Caki2 (cell line): Measurements from ENCODE around the gene PRR15L. TPM values are rescaled to one million over a fixed set of nuclear protein-coding genes. Genes with fewer than 3 reads are reported as not detected.
A peak's percentile ranks its signal among the peaks of the same experiment; 100 is the strongest.
"Not testable (repeated sequence)": the region's sequence is repeated elsewhere in the genome, so short reads cannot be mapped to it uniquely, and the experiment has no call there.

Experiments used
- DNase-seq: peaks from one replicate; pipeline ENCODE4 v3.0.0-alpha.2; 2015; ENCODE audit warnings: low read depth
- in situ Hi-C: cut with HindIII; loops from 2 replicates; pipeline ENCODE4 v1.10.0; 2016; ENCODE audit warnings: low sequenced_read_pairs, low pct_unique_long_range_greater_than_20kb, mixed read lengths
- total RNA-seq: library from RNA; depleted of rRNA; stranded (reverse); fragments of >200 nt; shearing (Covaris generic); gene quantifications from 2 replicates; pipeline ENCODE4 v1.2.3, GENCODE V29; 2014; ENCODE audit warnings: low replicate concordance

Gene PRR15L
- total RNA-seq, 1 experiment from 2014 or later = not detected

- in situ Hi-C loops = no loop called here
- no peak for DNase-seq
Observed at GRCh38 chr17:47990962-47991731, 33.5 kb upstream of the PRR15L start.

DNA sequence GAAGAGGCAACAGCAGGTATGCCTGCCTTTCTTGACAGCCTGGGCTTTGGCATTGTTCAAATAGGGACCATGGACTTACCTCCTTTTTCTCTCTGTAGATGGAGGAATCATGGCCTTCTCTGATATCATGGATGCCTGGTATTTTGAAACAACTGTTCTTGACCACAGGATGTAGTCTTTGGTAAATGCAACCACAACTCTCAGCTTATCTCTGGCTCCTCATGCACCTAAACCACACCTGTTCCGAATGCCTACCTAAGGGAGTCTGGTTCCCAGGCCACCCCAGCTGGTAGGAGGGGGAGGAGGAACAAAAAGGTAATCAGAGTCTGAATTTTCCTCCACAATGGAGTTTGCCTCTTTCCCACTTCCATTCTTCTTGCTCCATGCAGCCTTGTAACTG lies 32.0 kb upstream of the PRR15L start:
- DNase-seq = no peak
- in situ Hi-C loops = no loop called here

GRCh38 chr17:47989159-47989558 lies 31.5 kb upstream of the PRR15L start:
- DNase-seq = no peak
- in situ Hi-C loops = no loop called here

- in situ Hi-C loops, DNase-seq: not testable (repeated sequence)
Observed at GRCh38 chr17:47988445-47988844, 30.8 kb upstream of the PRR15L start.

GRCh38 chr17:47987240-47987835 lies 29.7 kb upstream of the PRR15L start:
- peak; percentile 30 for DNase-seq
- in situ Hi-C loops = no loop called here

DNA sequence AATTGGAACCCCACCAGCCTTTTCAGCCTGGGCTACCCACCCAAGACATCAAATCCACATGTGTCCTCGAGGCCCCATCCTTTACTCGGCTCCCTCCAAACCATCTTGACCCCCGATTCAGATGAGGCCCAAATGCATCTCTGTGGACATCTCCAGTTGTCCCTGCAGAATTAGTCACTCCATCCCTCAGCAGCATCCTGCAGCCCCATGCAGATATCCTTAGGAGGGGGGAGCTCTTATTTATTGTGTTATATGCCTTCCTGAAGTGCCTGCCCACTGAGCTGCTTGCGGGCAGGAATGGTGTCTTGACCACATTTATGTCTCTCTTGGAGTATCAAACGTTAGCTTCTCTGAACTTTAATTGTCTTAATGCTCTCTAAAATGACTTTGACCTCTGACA lies 28.8 kb upstream of the PRR15L start:
- in situ Hi-C loops = no loop called here
- no peak for DNase-seq

DNA sequence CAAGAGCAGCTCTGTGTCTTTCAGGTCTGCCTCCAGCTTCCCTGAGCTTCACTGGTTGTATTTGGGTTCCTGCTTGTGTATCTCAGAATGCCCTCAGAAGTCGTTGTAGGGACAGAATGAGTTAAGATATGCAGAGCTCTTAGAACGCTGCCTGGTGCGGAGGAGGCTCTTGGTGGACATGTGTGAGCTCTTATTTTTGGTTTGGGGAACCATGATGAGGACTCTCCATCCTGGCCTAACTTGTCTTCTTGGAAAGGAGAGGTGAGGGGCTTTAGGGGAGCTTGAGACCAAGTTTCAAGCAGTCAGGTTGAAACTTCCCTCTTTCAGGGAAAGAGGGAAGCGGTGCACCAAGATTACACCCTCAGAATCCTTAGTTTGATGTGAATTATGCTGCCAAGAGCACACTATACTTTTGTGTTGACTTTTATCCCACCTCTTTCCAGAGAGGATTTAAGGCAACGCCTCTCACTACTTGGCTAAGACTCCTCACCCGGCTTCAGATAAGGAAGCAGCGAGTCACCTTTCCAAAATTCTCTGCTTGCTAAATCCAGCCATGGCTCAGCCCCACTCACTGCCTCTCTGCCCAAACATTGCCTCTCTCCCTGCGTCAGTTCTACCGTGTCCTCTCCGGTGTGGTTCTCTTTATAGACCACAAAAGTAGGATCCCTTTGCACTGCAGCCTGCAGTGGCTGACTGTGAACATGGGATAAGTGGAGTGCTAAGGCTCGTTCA lies 26.0 kb upstream of the PRR15L start:
- in situ Hi-C loops = no loop called here
- DNase-seq = no peak

- no peak for DNase-seq
- in situ Hi-C loops = no loop called here
Observed at GRCh38 chr17:47982645-47983390, 25.1 kb upstream of the PRR15L start.

DNA sequence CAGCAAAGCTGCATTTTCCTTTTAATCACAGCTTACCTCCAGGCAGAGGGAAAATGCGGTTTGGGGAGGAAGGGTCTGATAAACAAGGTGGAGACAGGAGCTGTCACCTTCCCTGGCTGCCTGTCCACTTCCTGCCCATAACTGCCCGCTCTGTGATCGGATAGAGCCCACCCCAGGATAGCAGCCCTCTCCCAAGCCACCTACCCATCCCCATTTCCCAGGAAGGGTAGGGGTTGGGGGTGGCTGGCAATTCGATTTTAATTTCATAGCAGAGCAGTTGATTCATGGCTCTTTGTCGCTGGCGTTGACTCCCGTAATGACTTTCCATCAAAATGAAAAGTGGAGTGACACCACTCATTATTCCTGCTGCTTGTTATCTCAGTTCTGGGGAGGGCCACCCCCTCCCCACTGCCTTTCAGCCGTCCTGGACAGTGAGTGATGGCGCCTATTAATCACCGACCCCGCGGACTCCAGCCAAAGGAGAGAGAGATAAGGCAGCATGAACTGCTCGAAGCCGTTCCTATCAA lies 24.5 kb upstream of the PRR15L start:
- no peak for DNase-seq
- in situ Hi-C loops = no loop called here

DNA sequence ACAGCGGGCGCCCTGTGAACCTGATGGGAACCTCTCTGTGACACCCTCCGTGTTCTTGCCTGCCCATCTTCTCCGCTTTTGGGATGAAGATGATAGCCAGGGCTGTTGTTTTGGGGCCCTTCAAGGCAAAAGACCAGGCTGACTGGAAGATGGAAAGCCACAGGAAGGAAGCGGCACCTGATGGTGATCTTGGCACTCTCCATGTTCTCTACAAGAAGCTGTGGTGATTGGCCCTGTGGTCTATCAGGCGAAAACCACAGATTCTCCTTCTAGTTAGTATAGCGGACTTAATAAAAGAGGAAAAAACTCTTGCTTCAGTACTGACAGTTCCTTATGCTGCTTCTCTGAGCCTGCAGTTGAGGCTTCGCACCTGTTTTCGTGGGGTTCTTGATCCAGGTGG lies 23.8 kb upstream of the PRR15L start:
- in situ Hi-C loops = no loop called here
- DNase-seq = no peak

DNA sequence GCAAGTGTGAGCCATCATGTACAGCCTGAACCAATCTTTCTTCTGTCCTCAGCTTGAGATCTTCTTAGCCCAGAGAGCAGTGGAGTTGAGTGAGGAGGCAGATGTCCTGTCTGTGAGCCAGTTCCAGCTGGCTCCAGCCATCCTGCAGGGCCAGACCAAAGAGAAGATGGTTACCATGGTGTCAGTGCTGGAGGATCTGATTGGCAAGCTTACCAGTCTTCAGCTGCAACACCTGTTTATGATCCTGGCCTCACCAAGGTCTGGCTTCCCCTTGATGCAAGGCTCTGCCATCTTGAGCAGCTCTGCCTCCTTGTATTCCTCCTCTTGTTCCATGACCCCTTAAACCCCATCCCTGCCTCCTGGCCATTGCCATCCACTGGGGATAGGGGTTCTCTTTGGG lies 22.9 kb upstream of the PRR15L start:
- no peak for DNase-seq
- in situ Hi-C loops = no loop called here

DNA sequence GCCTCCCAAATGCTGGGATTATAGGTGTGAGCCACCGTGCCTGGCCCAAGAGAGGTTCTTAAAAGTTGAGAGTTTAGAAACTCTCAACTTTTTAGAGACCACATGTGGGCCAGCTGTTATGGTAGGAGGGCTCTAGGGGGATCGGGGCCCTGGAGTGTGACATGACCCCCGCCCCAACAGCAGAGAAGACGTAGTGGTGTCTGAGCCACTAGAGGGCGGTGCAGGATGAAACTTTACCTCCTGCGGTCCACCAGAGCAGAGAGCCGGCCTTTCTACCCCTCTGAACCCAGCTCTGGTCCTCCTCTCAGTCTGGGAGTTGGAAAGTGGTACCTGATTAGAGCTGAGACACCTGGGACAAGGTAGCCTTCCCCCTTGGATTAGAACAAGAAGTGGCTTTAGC lies 20.6 kb upstream of the PRR15L start:
- in situ Hi-C loops = no loop called here
- DNase-seq = peak; percentile 31

DNA sequence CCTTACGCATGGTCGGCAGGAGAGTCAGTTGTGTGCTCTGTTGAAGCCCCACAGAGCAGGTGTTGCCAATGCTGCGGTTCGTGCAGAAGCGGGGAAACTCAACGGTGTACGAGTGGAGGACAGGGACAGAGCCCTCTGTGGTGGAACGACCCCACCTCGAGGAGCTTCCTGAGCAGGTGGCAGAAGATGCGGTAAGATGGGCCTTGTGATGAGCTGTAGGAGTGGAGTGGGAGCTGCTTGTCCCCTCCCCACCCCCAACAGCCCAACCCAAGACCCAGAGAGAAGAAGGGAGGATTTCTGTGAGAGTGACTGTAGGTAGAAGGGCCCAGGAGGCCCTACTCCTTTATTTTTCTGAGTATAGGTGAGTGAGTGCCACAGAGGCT lies 18.1 kb upstream of the PRR15L start:
- no peak for DNase-seq
- in situ Hi-C loops = no loop called here

DNA sequence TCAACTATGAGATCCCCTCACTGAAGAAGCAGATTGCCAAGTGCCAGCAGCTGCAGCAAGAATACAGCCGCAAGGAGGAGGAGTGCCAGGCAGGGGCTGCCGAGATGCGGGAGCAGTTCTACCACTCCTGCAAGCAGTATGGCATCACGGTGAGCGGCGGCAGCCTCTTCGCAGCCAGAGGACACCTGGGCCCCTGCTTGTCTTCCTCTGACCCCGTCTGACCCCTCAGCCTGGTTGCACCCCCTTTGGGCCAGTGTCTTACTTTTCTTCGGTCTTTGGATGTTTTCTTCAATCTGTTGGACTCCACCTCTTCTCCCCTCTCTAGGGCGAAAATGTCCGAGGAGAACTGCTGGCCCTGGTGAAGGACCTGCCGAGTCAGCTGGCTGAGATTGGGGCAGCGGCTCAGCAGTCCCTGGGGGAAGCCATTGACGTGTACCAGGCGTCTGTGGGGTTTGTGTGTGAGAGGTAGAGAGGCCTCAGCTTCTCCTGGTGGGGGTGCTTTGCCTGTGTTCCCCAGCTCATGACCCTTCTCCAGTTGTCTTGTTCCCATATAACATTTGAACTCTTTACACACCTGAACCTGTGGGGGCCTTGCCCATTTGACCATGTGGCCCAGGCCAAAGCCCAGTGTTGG lies 17.6 kb upstream of the PRR15L start:
- DNase-seq = no peak
- in situ Hi-C loops = no loop called here

DNA sequence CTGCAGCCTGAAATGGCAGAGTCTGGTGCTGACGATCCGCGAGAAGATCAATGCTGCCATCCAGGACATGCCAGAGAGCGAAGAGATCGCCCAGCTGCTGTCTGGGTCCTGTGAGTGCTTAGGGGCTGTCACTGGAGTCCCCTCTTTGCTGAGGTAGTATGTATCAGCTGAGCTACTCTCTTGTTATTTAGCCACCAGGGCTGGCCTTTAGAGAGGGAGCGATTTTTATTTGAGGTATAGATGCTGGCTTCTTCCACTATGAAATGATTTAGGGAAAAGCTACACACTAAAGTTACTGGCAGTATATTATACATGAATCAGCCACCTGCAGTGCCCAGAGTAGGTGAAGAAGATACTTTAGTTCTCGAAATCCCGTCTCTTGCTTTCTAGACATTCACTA lies 15.9 kb upstream of the PRR15L start:
- DNase-seq = no peak
- in situ Hi-C loops = no loop called here

- peak; percentile 100 for DNase-seq
- in situ Hi-C loops = no loop called here
Observed at GRCh38 chr17:47970725-47971499, 13.2 kb upstream of the PRR15L start, which contains the start of gene CDK5RAP3. Gene CDK5RAP3 (plus strand): TSS chr17:47971113. CDS start chr17:47971147, 34 bp downstream.

GRCh38 chr17:47969930-47970724 lies 12.4 kb upstream of the PRR15L start:
- in situ Hi-C loops = no loop called here
- no peak for DNase-seq
